PC-3 (cell line): ENCODE results near the gene CHD6. TPM values are rescaled to one million over a fixed set of nuclear protein-coding genes. Genes with fewer than 3 reads are reported as not detected.

Experiments
- ATAC-seq: fragments of 200-7000 bp; cut with Tn5 transposase; 2 replicates; pipeline ENCODE4 v1.9.1; 2020; ENCODE audit warnings: mild to moderate bottlenecking, moderate library complexity
- BruUV-seq: library from RNA; stranded (reverse); fragments of 400-500 nt; replicated peaks from 2 replicates; lab custom pipeline; 2021; lab: Mats Ljungman, UMichigan
- CTCF ChIA-PET: fragments of 300-600 bp; sonication (Branson Sonifier 250); formaldehyde crosslinking; loops from one replicate; lab custom pipeline; 2022; ENCODE audit warnings: antibody characterized with exemption; lab: Charles Lee
- POLR2A ChIA-PET: fragments of 300-600 bp; sonication (Branson Sonifier 250); formaldehyde crosslinking; loops from one replicate; lab custom pipeline; 2022; ENCODE audit warnings: antibody characterized with exemption; ENCODE audit not compliant: unreplicated experiment; lab: Charles Lee
- DNase-seq: peaks from one replicate; pipeline ENCODE4 v3.0.0-alpha.2; 2015
- H2AFZ ChIP-seq: fragments of 300-600 bp; sonication (generic); 2 replicates; pipeline ENCODE4 v1.6.0; 2016; ENCODE audit warnings: antibody characterized with exemption, low read length
- H3F3A ChIP-seq: fragments of 300-600 bp; sonication (generic); one replicate; pipeline ENCODE4 v1.6.0; 2017; ENCODE audit warnings: antibody characterized with exemption, low read length, control low read depth, mild to moderate bottlenecking; ENCODE audit not compliant: unreplicated experiment
- H3K27ac ChIP-seq: fragments of 300-600 bp; sonication (generic); 2 replicates; pipeline ENCODE4 v1.5.1; 2016; ENCODE audit warnings: mild to moderate bottlenecking, low read length
- H3K27me3 ChIP-seq: fragments of 300-600 bp; sonication (generic); 2 replicates; pipeline ENCODE4 v1.6.1; 2016; ENCODE audit warnings: low read length, mixed read lengths
- H3K36me3 ChIP-seq: fragments of 300-600 bp; sonication (generic); 2 replicates; pipeline ENCODE4 v1.6.1; 2016; ENCODE audit warnings: low read depth, mixed run types, low read length, mixed read lengths
- H3K4me1 ChIP-seq: fragments of 300-600 bp; sonication (generic); 2 replicates; pipeline ENCODE4 v1.5.1; 2016; ENCODE audit warnings: low read length; ENCODE audit not compliant: insufficient read depth
- H3K4me2 ChIP-seq: fragments of 300-600 bp; sonication (generic); 2 replicates; pipeline ENCODE4 v1.6.0; 2016; ENCODE audit warnings: low read length
- H3K4me3 ChIP-seq: fragments of 300-600 bp; sonication (generic); 2 replicates; pipeline ENCODE4 v1.5.1; 2016; ENCODE audit warnings: mild to moderate bottlenecking, low read length, mixed read lengths
- H3K79me2 ChIP-seq: fragments of 300-600 bp; sonication (generic); 2 replicates; pipeline ENCODE4 v1.6.1; 2017; ENCODE audit warnings: low read length, mixed read lengths
- H3K9ac ChIP-seq: fragments of 300-600 bp; sonication (generic); 2 replicates; pipeline ENCODE4 v1.6.0; 2016; ENCODE audit warnings: mild to moderate bottlenecking, low read length
- H3K9me2 ChIP-seq: fragments of 300-600 bp; sonication (generic); replicated peaks from 2 replicates; pipeline ENCODE4 v1.6.1; 2016; ENCODE audit warnings: mixed run types, low read length, mixed read lengths
- H3K9me3 ChIP-seq: fragments of 300-600 bp; sonication (generic); 2 replicates; pipeline ENCODE4 v1.6.1; 2016; ENCODE audit warnings: low read length, mixed read lengths
- H4K20me1 ChIP-seq: fragments of 300-600 bp; sonication (generic); 2 replicates; pipeline ENCODE4 v1.6.1; 2016; ENCODE audit warnings: low read length, mixed read lengths
- CTCF ChIP-seq: fragments of 300-600 bp; sonication (generic); conservative IDR thresholded peaks from 2 replicates; pipeline ENCODE4 v1.5.1; 2017; ENCODE audit warnings: antibody characterized with exemption, low read depth, mild to moderate bottlenecking, low read length
- EZH2 ChIP-seq: fragments of 300-600 bp; sonication (generic); IDR thresholded peaks from one replicate; pipeline ENCODE4 v1.6.1; 2017; ENCODE audit warnings: antibody characterized with exemption, mild to moderate bottlenecking, low read length; ENCODE audit not compliant: unreplicated experiment
- EZH2phosphoT487 ChIP-seq: fragments of 300-600 bp; sonication (generic); IDR thresholded peaks from 2 replicates; pipeline ENCODE4 v1.6.1; 2018; ENCODE audit warnings: mild to moderate bottlenecking, antibody characterized with exemption, low read length, borderline replicate concordance
- intact Hi-C: fragments of 100-400 bp; cut with micrococcal nuclease; formaldehyde crosslinking; loops from 2 replicates; pipeline ENCODE4 v1.9.0; 2023
- total RNA-seq: library from RNA; depleted of rRNA; stranded (reverse); fragments of >200 nt; gene quantifications from 2 replicates; pipeline ENCODE4 v1.2.3, GENCODE V29; 2014

Gene CHD6
- total RNA-seq, 1 experiment from 2014 or later = 19.5 TPM

GRCh38 chr20:41366546-41367392 is 251.4 kb downstream of the CHD6 start, which contains the start of gene EMILIN3:
EMILIN3 (minus strand) TSS chr20:41366818; CDS start chr20:41366634, 184 bp downstream.
- Histone ChIP-seq H3K4me1 (no peaks in the 10 kb centered on the region), H3K9ac (no peak within 1 kb of the TSS), H3K4me3 (no peak within 1 kb of the TSS), H3K27me3 (peaks cover 35% of the 10 kb centered on the region), H3K79me2 (no peaks in the 10 kb centered on the region), H3F3A (no peaks in the 10 kb centered on the region), H2AFZ (no peak within 1 kb of the TSS), H3K9me2 (no peaks in the 10 kb centered on the region), H3K4me2 (no peak within 1 kb of the TSS), H3K9me3 (no peaks in the 10 kb centered on the region), H3K27ac (no peak within 1 kb of the TSS), H3K36me3 (no peaks in the 10 kb centered on the region), H4K20me1 (no peaks in the 10 kb centered on the region)
- TF ChIP-seq EZH2 (no peak), CTCF (no peak), EZH2phosphoT487 (no peak)
- DNase-seq (no peak), ATAC-seq (no peak)
- no TSS peak for BruUV-seq
- ChIA-PET POLR2A (no interaction called here), CTCF (no interaction called here)
- intact Hi-C loops = no loop called here

- TF ChIP-seq CTCF (no peak), EZH2 (no peak), EZH2phosphoT487 (peak; percentile 49; the same call in 1 of the 2 replicates)
- no peaks in the 10 kb centered on the region for H4K20me1 ChIP-seq
- no peak for DNase-seq
- ChIA-PET POLR2A (no interaction called here), CTCF (no interaction called here)
- no peak overlapping the region for H2AFZ ChIP-seq
- H3K9me2 ChIP-seq = no peaks in the 10 kb centered on the region
- H3K9me3 ChIP-seq = no peaks in the 10 kb centered on the region
- no TSS peak for BruUV-seq
- H3F3A ChIP-seq = no peaks in the 10 kb centered on the region
- no peak overlapping the region for H3K4me3 ChIP-seq
- H3K4me1 ChIP-seq = no peaks in the 10 kb centered on the region
- peak; percentile 11; the same call in 1 of the 2 replicates for ATAC-seq
- no peak overlapping the region for H3K4me2 ChIP-seq
- no peaks in the 10 kb centered on the region for H3K36me3 ChIP-seq
- H3K79me2 ChIP-seq = no peaks in the 10 kb centered on the region
- no peak overlapping the region for H3K27ac ChIP-seq
- intact Hi-C loops = no loop called here
- no peak overlapping the region for H3K9ac ChIP-seq
- H3K27me3 ChIP-seq = peaks cover 35% of the 10 kb centered on the region
These were observed 252.2 kb downstream of the CHD6 start for GRCh38 chr20:41365777-41366545.
